HL-60 (cell line): ENCODE results near the gene SDC4.

ENCODE experiments used
- DNase-seq, 2 experiments: peaks; one replicate each; pipeline ENCODE4 v3.0.0-alpha.2; 2010 to 2020; ENCODE audit warnings: low read depth in 1 of 2, low spot score in 1 of 2
- H3K27ac ChIP-seq: fragments of 250-450 bp; sonication (Bioruptor Pico); replicated peaks from 2 replicates; pipeline ENCODE4 v1.5.1; 2020; ENCODE audit warnings: mild to moderate bottlenecking, moderate library complexity
- H3K27me3 ChIP-seq: fragments of 250-450 bp; sonication (Bioruptor Pico); 2 replicates; pipeline ENCODE4 v1.5.1; 2021; ENCODE audit warnings: mild to moderate bottlenecking, moderate library complexity; ENCODE audit not compliant: insufficient read depth, poor library complexity, severe bottlenecking
- H3K4me3 ChIP-seq: replicated peaks from 2 replicates; pipeline ENCODE4 v1.5.1; 2011; ENCODE audit warnings: mild to moderate bottlenecking, control low read depth, low read length; ENCODE audit not compliant: insufficient read depth
- GABPA ChIP-seq: IDR thresholded peaks from 2 replicates; pipeline ENCODE4 v1.6.1; 2012; ENCODE audit warnings: low read depth
- POLR2AphosphoS5 ChIP-seq: IDR thresholded peaks from 2 replicates; pipeline ENCODE4 v1.6.1; 2012; ENCODE audit warnings: low read depth
- SPI1 ChIP-seq: IDR thresholded peaks from 2 replicates; pipeline ENCODE4 v1.6.1; 2012; ENCODE audit warnings: low read depth, mild to moderate bottlenecking, borderline replicate concordance
- TF ChIP-seq, protein P1 (sequence below): IDR thresholded peaks from one replicate; pipeline ENCODE4 v1.5.1; 2011; ENCODE audit warnings: low read length, control low read depth, inconsistent platforms; ENCODE audit not compliant: insufficient read depth
- TF ChIP-seq, protein P2 (sequence below): IDR thresholded peaks from 2 replicates; pipeline ENCODE4 v1.6.1; 2012; ENCODE audit warnings: low read depth; ENCODE audit not compliant: insufficient replicate concordance

Gene SDC4

DNA sequence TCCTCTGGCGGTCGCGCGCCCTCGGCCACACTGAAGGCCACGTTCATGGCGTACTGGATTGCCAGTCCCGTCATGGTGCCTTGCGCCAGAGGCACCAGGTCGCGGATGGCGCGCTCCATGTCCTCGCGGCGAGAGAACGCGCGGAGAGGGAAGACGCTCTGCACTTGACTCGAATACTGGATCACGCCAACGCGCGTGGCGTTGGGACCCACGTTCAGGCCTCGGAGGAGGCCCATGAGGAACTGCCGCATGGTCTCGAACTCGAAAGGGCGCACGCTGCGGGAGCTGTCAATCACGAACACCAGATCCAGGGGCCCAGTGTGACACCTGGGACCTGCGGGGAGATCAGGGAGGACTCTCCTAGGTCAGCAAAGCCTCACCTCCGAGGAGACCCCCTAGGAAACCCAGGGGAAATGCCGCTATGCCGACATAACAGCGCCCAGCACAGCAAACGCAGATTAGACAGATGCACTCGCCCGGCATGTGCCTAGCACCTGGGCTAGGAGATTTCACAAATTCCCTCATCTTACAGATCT, 43.7 kb downstream of the SDC4 start:
- Histone ChIP-seq H3K27me3 (no peaks in the 10 kb centered on the region), H3K27ac (no peak overlapping the region), H3K4me3 (no peak overlapping the region)
- TF ChIP-seq, protein P1, sequence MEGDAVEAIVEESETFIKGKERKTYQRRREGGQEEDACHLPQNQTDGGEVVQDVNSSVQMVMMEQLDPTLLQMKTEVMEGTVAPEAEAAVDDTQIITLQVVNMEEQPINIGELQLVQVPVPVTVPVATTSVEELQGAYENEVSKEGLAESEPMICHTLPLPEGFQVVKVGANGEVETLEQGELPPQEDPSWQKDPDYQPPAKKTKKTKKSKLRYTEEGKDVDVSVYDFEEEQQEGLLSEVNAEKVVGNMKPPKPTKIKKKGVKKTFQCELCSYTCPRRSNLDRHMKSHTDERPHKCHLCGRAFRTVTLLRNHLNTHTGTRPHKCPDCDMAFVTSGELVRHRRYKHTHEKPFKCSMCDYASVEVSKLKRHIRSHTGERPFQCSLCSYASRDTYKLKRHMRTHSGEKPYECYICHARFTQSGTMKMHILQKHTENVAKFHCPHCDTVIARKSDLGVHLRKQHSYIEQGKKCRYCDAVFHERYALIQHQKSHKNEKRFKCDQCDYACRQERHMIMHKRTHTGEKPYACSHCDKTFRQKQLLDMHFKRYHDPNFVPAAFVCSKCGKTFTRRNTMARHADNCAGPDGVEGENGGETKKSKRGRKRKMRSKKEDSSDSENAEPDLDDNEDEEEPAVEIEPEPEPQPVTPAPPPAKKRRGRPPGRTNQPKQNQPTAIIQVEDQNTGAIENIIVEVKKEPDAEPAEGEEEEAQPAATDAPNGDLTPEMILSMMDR = no peak
- TF ChIP-seq SPI1 (no peak), GABPA (no peak), POLR2AphosphoS5 (no peak)
- TF ChIP-seq, protein P2, sequence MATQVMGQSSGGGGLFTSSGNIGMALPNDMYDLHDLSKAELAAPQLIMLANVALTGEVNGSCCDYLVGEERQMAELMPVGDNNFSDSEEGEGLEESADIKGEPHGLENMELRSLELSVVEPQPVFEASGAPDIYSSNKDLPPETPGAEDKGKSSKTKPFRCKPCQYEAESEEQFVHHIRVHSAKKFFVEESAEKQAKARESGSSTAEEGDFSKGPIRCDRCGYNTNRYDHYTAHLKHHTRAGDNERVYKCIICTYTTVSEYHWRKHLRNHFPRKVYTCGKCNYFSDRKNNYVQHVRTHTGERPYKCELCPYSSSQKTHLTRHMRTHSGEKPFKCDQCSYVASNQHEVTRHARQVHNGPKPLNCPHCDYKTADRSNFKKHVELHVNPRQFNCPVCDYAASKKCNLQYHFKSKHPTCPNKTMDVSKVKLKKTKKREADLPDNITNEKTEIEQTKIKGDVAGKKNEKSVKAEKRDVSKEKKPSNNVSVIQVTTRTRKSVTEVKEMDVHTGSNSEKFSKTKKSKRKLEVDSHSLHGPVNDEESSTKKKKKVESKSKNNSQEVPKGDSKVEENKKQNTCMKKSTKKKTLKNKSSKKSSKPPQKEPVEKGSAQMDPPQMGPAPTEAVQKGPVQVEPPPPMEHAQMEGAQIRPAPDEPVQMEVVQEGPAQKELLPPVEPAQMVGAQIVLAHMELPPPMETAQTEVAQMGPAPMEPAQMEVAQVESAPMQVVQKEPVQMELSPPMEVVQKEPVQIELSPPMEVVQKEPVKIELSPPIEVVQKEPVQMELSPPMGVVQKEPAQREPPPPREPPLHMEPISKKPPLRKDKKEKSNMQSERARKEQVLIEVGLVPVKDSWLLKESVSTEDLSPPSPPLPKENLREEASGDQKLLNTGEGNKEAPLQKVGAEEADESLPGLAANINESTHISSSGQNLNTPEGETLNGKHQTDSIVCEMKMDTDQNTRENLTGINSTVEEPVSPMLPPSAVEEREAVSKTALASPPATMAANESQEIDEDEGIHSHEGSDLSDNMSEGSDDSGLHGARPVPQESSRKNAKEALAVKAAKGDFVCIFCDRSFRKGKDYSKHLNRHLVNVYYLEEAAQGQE = no peak
- DNase-seq = no peak

DNA sequence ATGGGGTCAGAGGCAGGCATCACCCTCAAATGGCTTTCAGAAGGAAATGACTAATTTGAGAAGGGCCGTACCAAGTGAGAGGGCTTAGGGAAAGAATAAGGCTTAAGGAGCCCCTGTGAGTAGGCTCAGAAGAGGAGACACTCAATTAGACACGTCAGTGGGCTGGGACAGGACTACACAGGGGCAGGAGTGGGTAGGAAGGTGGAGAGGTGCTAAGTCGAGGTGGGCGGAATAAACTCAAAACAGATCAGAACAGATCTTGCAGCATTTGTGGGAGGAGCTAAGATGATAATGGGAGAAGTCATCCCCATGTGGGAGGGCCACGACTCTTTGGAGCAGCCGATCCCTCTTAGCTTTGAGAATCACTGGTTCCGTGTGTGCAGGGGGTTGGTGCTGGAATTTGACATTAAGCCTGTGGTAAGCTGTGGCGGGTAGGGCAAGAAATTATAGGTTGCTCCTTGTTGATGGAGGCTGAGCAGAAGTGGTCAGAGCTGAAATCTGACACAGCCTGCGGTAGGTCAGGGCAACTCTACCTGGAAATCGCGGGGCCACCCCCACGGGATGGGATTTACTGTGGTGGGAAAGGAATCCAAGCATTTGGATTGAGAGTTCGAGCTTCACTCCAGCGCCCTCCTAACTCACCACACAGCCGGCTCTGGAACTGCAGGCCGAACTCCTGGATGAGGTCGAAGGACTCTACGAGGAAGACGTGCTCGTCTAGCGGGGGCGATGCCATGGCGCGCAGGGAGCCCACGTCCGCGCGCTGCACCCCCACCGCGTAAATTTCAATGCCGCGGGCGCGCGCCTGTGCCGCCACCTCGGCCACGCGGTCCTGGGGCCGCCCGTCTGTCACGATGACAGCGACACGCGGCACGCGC, 44.4 kb downstream of the SDC4 start:
- TF ChIP-seq, protein P2 = no peak
- Histone ChIP-seq H3K27ac (no peak overlapping the region), H3K27me3 (no peaks in the 10 kb centered on the region), H3K4me3 (no peak overlapping the region)
- DNase-seq = no peak

DNA sequence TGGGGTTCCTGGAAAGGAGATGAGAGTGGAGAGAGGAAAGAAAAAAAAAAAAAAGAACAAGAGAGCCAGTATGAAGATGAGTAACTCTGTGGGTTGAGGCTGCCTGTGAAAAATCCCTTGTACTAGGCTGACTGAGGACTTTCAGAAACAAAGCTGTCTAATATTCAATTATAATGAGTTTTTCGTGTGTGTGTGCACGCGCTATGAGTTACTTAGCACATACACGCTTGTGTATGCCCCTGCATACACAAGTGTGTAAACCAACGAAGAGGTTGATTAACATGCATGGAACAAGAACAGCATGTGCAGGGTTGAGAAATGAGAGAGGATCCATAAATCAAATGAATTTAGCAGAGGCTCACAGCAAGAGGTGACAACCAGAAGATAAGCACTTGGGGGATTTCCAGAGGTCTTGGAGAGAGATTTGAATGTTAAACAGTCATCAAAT, 46.4 kb downstream of the SDC4 start:
- Histone ChIP-seq H3K4me3 (no peak overlapping the region), H3K27ac (no peak overlapping the region), H3K27me3 (no peaks in the 10 kb centered on the region)
- DNase-seq = no peak
- TF ChIP-seq, protein P2 = no peak
- TF ChIP-seq, protein P1 = no peak
- TF ChIP-seq SPI1 (no peak), POLR2AphosphoS5 (no peak), GABPA (no peak)
